NCI-H128 (cell line): ENCODE results near the gene LGALS9B.
"Not testable (repeated sequence)": the region's sequence is repeated elsewhere in the genome, so short reads cannot be mapped to it uniquely, and the experiment has no call there.

Source experiments
- DNase-seq: peaks from one replicate; lab custom pipeline; 2025; ENCODE audit not compliant: unreplicated experiment; lab: John Stamatoyannopoulos, UW

The LGALS9B gene

DNA sequence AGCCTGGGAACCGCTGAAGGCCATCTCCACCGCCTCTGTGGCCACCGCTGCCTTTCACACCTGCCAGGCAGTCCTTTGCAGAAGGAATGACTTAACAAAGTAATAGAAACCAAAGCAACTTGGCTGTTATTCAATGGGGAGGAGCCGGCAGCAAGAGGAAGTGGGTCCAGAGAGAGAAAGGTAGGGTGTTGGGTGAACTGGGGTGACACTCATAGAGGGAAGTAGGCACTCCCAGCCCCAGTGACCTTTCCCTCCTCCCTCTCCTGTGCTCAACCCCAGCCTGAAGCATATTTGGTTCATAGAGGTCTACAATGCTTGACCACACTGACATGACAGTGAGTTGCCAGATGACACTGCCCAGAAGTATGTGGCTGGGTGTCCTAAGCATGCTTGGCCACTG lies at the start of gene LGALS9B:
Gene LGALS9B, minus strand, starts transcription at position 93 of the 400 bp plus-strand sequence. Its CDS starts 69 bp downstream, at position 24.
- DNase-seq = not testable (repeated sequence)

DNA sequence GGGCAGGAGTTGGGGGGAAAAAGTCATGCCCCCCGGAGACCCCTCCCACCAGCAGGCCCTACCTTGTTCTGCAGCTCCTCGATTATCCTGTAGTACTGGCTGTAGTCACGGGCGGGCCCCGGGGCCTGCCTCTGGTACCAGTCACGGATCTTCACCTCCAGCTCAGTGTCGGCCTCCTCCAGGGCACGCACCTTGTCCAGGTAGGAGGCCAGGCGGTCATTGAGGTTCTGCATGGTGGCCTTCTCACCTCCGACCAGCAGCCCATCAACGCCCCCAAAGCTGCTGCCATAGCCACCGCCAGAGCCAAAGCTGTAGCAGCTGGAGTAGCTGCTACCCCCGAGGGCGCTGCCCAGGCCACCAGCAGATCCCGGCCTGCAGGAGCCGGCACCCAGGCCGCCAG lies 49.6 kb upstream of the LGALS9B start:
- DNase-seq = not testable (repeated sequence)

DNA sequence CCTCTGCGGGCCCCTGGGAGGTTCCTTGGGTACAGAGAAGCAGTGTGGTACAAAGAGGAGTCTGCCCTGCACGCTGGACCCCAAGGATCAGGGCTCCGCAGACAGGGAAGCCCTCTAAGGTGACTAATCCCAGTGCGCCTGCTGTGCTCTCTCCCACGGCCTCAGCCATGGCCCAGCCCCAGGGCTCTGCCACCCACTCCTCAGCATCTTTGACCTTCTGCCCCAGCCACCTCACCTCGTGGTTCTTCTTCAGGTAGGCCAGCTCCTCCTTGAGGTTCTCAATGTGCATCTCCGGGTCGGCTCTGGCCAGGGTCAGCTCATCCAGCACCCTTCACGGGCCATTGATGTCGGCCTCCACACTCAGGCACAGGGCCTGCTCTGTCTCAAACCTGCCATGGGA lies 47.8 kb upstream of the LGALS9B start:
- not testable (repeated sequence) for DNase-seq

DNA sequence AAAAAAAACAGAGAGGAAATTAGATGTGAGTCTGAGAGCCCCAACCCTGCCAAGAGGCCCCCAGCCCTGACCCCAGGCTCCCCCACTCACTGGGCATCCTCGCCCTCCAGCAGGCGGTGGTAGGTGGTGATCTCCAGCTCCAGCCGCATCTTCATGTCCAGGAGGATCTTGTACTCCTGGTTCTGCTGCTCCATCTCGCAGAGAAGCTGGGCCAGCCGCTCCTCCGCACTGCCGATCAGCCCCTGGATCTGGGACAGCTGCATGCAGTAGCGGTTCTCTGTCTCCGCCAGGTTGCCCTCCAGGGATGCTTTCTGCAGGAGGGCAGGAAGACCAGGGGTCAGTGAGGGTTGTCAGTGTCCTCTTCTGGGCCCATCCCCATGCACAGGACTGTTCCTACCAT lies 46.2 kb upstream of the LGALS9B start:
- not testable (repeated sequence) for DNase-seq

DNA sequence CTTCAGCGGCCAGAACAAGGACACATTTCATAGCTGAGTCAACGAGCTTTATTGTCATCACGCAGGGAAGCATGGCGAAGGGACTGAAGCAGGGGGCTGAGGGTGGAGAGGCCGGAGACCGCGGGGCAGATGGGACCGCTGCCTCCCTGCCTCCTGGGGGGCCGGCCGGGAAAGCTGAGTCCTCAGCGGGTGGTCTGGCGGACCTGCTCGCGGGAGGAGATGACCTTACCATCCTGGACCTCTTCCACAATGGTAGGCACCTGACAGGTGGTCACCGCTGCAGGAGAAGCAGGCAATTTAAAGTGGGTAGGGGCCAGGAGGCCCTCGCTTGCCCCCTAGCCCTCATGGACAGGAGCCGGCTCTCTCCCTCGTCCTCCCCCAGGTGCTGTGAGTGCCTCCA lies 45.0 kb upstream of the LGALS9B start:
- not testable (repeated sequence) for DNase-seq

DNA sequence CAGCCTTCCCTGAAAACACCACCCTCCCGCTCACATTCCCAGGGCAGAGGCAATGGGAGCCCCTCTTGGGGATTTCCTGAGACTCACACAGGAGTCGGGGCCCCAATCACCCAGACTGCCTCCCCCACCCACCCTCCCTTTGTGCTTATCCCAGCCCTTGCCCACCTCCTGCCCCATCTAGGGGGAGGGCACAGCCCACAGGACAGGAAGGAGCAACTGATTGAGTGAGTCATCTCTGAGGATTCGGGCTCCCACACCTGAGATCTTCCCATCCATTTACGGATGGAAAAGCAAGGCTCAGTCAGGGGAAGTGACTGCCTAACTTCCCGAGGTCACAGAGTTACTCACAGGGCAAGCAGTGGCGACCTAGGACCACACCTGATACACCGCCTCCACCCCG lies 44.4 kb upstream of the LGALS9B start:
- not testable (repeated sequence) for DNase-seq

DNA sequence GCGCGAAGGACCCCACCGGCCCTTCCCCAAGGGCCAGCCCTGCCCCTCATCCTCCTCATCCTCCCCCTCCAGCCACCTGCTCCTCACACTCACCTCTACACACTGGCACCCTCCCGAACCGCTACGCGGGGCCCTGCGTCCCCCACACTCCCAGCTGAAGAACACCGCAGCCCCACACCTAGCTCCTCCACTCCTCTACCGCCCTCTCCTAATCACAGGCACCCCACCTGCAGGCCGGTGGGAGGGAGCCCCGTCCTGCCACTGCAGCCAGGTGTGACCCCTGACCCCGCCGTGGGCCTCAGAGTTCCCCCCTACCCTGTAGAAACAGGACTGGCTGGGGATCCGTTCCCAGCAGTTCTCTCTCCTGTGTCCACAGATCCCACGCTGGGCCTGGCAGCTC lies 38.0 kb upstream of the LGALS9B start:
- not testable (repeated sequence) for DNase-seq

DNA sequence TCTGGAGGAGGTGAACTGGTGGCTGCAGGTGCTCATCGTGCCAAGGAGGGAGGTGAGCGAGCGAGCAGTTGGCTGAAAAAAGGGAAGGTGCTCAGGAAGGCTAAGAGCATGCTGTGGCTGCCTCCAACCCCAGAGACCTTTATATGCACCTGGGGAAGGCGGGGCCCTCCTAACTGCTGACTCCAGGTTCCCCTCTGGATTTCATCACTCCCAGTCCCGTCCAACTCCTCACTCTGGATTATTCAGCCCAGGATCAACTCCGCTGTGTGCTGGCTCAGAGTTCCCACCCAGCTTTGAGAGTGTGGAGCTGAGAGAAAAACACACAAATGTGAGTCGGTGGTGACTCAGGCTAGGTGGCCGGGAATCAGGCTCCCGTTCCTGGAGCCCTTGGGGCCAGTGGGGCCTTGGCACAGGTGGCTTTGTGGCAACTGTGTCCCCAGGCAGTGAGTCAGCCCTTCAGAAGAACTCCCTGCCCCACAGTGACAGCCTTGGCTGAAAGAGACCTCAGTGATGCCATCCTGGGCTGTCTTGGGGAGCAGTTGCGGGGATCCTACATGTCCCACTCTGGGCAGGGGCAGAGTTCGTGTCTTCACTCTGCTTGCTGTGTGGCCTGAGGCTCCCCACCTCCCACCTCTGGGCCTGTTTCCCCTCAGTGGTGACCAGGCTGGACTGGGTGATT lies 37.2 kb upstream of the LGALS9B start:
- DNase-seq = not testable (repeated sequence)

DNA sequence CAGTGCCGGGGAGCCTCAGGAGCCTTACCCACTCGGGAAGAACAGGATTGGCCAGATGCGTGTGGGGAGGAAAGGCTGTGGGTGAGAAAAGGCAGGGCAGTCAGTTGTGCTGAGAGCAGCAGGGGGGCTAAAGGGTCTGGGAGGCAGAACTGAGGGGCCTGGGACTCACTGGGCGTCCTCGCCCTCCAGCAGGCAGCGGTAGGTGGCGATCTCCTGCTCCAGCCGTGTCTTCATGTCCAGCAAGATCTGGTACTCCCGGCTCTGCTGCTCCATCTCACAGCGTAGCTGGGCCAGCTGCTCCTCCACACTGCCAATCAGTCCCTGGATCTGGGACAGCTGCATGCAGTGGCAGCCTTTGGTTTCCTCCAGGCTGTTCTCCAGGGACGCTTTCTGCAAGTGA lies 34.6 kb upstream of the LGALS9B start:
- DNase-seq = not testable (repeated sequence)

DNA sequence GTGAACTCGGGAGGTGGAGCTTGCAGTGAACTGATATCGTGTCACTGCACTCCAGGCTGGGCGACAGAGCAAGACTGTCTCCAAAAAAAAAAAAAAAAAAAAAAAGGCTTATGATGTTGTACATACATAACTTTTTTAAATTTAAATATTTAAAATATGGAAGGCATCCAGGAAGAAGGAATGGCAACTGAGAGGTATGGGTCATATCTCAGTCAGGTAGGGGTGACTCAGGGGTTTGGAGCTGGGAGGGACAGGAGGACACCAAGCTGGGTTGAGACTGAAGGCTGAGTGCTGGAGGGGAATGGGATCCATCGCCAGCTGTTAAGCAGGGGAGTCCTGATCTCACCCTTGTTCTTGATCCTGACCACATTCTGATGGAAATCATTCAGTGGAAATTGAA lies 33.0 kb upstream of the LGALS9B start:
- DNase-seq = not testable (repeated sequence)

DNA sequence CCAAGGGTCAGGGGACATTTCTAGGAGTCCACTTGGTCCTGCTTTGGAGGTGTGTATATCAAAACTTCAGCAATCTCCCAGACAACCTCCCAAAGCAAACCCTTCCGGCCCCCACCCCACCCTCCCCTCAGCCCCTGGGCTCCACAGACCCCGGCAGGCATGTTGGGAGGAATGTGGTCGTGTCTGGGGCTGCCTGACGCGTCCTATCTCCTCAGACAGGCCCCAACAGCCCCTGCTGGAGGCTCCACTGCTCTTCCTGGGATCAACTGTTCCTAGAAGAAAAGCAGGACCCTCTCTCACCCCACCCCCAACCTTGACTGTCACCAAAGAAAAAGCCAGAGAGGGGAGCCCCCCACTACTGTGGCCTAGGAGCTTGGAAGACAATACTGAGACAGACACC lies 28.1 kb upstream of the LGALS9B start:
- DNase-seq = not testable (repeated sequence)

DNA sequence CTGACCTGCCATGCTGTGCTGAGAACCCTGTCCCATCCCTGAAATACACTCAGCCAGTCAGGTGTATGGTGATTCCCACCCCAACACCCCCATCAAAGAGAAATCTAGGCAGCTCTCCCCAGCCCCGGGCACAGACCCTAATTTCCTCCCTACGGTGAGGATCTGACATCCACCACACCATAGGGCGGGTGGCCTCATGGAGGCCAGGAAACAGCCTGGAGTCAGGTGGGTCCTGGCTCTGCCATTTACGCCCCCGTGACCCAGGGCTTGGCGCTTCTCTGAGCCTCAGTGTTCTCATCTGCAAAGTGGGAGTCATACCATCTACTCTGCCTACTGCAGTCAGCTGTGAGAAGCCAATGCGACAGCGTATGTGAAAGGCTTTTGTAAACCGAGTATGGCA lies 27.4 kb upstream of the LGALS9B start:
- not testable (repeated sequence) for DNase-seq

DNA sequence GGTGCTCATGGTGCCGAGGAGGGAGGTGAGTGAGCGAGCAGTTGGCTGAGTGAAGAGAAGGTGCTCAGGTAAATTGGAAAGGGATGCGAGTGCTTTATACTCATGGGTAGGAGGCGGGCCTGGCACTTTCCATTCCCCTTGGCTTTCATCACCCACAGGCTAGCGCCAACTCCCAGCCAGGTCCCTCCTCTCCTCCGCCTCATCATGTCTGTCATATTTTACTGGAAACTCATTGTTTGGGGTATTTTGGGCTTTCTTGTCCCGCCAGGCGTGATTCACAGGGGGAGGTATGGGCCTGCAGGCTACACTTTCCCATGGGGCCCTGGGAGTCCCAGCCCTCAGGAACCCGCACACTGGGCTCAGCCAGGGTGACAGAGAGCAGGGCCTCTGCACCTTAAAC lies 26.8 kb upstream of the LGALS9B start:
- not testable (repeated sequence) for DNase-seq

DNA sequence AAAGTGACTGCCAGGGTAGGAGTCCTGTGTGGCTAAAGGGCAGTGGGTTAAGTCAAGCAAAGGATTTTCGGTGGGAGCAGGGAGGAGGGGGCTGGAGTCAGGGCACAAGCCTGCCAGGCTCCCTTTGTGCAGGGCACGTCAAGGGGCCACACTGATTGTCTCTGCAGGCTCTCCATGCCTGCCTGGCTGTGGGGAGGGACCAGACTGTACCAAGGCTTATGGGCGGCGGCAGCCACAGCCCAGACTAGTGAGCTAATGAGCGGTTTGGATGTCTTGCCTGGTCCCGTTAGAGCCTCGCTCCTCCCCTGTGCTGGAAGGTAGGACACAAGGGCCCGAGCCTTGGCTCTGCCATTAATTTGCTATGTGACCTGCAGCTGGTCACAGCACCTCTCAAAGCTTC lies 25.6 kb upstream of the LGALS9B start:
- not testable (repeated sequence) for DNase-seq

DNA sequence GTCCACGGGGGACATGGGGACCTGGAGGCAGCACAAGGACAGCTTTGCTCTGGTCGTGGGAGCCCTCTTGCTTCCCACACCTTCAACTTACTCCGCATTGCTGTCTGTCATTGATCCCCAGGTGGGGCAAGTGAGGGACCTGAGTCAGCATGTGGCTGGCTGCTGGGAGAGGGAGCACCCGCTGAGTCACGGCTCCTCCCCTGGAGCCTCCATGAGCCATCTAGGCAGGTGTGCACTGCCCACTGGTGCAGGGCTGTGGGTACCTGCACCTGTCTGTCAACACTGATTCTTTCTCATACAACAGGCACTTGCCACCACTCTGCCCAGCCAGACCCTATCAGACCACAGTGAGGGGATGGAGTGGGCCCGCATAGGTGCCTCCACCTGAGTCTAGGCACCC lies 24.8 kb upstream of the LGALS9B start:
- not testable (repeated sequence) for DNase-seq

DNA sequence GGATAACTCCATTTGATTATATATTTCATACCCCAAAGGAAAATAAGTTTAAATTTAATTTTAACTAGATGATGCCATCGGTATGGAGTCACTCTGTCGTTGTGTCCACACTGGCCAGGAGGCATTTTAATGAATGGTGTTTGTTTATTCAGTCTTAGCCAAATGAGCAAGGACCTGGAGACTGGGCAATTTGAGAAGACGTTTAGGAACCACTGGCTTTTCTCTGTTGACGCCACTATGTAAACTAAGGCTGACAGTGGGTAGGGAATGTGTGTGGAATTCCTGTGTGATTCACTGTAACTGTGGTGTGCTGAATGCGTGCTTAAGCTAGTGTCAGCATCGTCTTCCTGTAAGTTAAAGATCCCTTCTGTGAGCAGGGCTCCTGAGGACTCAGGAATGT lies 17.6 kb upstream of the LGALS9B start:
- DNase-seq = not testable (repeated sequence)

DNA sequence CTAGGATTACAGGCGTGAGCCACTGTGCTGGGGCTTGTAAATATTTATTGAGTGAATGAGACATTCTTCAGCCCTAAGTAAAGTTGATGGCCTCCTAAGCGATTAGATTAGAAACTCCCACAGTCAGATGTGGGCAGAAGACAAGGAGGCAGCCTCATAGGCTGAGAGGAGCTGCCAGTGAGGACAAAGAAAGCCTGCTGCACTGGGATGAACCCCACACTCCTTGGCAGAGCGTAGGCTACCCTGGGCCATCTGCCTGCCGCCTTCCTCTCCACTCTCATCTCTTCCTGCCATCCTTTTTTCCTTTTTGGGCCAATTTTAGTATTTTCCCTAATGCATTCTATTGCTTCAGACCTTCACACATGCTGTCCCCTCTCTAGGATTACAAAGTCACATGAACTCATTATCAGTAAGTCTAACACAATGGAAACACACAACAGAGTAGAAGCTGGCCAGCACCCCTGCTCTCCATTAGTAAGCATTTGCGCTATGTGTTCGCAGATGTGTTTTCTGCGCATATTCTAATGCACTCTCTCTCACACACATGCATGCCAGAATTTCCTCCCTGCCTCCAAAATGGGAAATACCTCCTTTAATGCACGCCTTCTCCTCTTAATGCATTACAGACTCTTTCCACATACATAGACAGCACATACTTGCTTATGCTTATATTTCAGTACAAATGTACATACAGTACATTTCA lies 12.7 kb upstream of the LGALS9B start:
- DNase-seq = not testable (repeated sequence)

DNA sequence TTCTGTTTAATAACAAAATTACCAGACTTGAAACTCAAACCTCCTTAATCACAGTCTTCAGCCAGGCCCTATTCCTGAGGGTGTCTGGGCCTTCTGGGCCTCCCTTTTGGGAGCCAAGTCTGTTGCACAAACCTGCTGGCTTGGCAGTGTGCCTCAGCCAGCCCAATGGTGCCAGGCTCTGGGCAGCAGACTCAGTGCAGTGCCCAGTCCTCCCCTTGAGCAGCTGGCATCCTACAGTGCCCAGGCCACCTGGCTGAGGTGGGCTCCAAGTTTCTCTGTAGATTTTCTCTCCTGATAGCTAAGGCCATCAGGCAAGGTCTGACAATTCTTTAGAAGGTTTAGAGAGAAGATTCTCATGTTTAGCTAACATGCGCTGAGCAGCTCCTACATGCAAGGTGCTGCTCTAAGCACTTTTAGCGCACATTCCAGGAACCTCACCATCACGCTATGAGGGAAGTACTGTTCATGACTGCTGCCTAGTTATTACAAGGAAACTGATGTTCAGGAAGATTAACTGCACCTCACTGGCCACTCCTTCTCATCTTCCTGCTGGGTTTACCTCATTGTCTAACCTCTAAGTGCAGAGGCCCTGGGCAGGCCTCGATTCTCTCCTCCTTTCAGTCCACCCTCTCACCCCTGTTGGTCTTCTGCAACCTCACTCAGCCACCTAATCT lies 10.2 kb upstream of the LGALS9B start:
- DNase-seq = not testable (repeated sequence)

DNA sequence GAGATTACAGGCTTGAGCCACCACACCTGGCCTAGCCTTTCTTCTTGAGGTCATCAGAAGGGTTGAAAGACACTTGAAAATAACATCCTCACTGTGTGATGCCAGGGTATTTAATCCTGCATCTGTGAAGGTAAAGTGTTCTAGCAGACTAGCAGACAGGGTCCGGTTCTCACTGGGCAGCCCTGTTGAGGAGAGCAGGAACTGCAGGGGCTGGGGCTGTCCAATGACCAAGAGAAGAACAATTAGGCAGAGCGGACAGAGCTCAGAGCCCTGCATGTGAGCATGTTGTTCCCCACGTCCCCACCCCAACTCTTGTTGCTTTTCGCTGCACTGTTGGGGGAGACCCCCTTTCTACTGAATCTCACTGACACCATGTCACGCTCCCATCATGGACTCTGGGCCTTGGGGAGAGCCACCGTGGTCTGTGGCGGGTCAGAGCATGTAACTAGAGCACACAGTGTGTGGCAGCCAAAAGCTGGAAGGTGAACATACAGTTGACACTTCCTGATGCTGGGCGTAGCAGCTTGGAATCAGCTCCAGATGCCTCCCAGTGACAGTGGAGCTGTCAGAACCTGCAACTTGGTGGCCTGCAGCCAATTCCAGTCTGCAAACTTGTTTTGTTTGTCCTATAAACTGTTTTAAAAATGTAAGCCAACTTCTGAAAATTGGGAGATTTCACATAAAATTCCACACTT lies 7.9 kb upstream of the LGALS9B start:
- not testable (repeated sequence) for DNase-seq

DNA sequence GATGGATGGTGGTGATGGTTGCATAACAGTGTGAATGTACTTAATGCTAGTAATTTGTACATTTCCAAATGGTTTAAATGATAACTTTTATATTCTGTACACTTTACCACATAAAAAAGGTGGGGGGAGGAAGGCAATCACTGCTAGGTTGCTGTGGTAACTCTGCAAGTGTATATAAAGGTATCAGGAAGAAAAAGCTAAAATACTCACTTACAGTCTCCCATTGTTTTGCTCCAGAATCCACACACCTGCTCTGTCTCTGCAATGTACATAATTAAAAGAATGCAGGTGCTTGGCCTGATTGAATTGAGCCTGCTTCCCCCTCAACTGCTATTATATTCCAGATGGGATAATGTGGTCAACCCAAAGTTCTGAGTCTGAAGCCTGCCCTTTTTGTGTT lies 6.7 kb upstream of the LGALS9B start:
- DNase-seq = not testable (repeated sequence)

DNA sequence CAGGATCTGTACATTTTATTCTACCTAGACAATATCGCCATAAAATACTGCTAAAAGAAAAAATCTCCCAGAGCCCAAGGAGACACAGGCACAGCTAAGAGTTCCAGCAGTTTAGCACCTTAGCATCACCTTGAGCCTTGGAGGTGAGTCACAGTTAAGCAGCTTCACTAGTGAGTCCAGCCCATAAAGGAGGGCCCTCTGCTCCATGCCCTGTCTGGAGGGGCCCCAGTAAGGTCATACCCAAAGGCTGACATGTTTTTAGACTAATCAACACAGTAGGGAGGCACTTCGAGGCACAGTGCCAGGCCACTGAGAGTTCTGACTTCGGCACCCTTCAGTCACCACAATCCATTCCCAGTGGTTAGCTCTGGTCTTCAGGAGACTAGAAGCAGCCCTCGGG lies 2.6 kb upstream of the LGALS9B start:
- not testable (repeated sequence) for DNase-seq
